ENCODE measurements around the gene TTLL11.

GRCh38 chr9:121966706-121967105, 126.4 kb downstream of the TTLL11 start:
- TF ChIP-seq CTCF (optimal IDR thresholded peaks at IDR 0.05 in 1 of 3, IDR thresholded peaks at IDR 0.05 in 1 of 3, conservative IDR thresholded peaks at IDR 0.05 in 1 of 3; ENCODE audit: extremely low read depth in 1 of 3, insufficient read depth in 2 of 3, low read length in 3 of 3) (no peak), EZH2 (IDR thresholded peaks at IDR 0.05; ENCODE audit: low read length) (no peak)

Measured in keratinocyte (primary cell).